Activated naive CD4-positive, alpha-beta T cell treated with anti-CD3 and anti-CD28 coated beads, Interleukin-2, amount 50 U/mL, for 16 hours (primary cell): Measurements from ENCODE around the gene TBC1D30.

Source experiments
- DNase-seq: peaks from one replicate; pipeline ENCODE4 v3.0.0-alpha.2; 2020

The TBC1D30 gene

DNA sequence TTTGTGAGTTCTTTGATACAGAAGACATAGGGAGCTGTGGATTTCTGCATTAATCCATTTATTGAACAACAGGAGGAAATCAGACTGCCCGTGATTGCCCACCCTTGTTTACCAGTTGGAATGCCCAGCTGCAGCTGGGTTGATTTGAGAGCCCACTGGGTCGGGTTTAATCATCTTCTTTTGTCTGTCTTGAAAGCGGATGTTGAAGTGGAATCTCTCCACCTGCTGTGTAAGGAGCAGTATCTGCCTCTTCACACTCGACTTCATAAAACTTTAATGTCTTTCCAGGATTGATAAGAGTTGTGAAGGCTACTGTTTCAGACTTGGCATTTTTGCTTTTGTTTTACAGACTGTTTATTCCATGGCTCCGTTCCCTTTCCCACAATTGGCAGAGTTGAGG is 39.9 kb downstream of the TBC1D30 start:
- DNase-seq = no peak

DNA sequence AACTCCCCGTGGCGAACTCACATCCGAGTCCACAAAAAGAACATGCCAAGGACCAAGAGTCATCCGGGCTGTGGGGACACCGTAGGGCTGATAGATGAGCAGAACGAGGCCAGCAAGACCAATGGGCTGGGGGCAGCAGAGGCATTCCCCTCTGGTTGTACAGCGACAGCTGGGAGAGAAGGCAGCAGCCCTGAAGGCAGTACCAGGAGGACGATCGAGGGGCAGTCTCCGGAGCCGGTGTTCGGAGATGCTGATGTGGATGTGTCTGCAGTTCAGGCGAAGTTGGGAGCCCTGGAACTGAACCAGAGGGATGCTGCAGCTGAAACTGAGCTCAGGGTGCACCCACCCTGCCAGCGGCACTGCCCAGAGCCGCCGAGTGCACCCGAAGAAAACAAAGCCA is 50.7 kb downstream of the TBC1D30 start:
- DNase-seq = no peak

DNA sequence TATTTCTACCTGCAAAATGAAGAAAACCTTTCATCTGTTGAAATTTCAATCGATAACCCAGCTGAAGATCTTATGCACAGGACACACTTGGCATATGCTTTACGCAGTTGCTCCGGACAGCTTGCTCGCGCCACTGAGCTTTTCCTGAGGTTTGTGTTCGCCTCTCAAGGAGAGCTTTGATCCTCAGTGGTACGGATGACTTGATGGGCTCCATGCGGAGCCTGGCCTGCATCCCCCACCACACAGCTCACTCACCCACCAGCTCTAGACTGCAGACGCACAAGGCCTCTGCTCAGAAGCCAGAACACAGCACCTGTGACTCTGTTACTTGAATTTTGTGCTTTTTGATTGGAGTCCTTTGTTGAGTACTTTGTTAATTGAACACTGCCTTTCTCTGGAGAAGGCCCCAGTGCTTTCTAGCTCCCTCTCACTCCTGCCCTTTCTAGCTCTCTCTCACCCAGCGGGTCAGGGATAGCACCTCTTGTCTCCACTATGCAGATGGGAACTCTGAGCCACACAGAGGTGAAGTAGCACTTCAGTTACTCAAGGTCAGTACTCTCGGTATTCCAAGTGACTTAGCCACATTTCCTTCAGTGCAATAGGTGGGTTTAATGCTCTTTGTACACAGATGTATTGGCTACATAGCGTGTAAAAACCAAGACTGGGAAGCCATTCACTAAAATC is 52.1 kb downstream of the TBC1D30 start:
- no peak for DNase-seq

DNA sequence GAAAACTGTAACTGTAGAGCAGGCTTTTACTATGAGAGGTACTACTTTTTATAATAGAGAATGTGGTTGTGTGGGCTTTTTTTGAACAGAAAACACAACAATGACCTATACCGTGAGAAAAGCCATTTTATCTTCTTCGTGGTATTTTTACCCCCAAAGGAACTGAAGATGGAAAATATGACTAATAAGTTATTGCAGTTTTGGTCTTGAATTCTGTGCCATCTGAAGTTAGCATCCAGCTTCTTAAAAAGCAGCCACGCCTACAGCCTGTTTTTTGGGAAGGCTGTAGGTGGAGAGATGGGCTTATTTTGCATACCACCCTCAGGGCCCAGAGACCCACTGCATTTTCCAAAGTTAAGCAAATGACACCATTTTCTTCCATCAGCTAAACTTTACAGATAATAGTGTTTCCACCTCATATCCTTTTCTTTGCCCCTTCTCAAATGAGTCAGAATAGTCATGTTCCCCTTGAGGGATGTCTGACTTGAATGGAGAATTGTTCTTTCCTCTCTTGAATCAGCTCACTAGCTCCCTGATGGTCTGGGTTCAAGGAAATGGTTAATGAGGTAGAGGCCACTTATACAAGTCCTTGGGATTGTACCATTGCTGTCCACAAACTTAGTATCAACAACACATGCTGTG is 53.0 kb downstream of the TBC1D30 start:
- no peak for DNase-seq

DNA sequence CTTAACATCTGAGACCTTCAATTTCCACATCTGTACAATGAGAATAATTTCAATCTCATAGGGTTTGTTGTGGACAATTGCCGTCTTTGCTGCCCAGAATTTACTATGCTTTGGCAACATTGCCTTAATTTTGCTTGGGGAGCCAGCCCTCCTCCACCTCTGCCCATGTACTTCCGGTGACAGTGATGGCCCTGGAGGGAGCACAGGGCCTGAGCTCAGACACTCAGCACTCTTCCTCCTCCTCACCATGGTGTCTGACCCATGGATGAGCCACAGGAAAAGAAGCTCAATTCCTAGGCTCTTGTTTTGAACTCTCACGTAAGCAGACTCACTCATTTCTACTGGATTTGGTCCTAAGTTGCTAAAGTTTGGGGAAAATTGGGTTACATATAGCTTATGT is 58.2 kb downstream of the TBC1D30 start:
- no peak for DNase-seq

DNA sequence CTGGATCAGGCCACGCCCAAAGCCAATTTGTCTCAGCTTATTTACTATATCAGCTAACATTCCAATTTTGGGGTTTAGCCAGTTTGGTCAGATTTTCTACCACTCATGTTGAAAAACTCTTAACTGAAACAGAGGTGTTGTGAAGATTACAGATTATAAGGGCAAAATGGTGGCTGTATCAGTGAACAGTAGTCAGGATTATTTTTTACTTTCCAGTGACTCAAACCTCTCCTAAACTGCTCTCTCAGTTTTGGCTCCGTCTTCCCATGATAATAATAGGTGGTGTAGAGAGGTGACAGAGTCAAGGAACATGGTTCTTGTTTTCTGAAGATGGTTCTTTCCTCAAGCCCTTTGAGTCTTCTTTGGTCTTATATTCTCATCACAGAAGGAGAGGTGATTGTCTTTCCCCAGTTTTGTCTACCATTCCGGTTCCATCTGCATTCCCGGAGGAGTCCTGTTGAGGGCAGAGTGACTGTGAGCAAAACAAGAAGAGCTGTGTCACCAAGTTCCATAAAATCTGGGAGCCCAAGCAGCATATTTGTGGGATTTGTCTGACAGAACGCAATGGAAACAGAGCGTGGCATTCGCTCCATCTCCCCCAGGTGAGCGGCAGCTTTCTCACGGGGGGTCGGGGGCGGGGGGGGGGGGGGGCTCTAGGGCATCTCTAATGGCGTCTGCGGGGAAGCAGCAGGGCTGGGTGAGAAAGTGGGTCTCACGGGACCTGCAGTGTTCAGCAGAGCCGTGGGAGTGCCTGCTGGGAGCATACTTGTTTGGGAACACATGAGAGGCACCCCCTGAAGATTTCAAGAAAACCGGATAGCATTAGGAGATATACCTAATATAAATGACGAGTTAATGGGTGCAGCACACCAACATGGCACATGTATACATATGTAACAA is 59.1 kb downstream of the TBC1D30 start:
- DNase-seq = no peak

DNA sequence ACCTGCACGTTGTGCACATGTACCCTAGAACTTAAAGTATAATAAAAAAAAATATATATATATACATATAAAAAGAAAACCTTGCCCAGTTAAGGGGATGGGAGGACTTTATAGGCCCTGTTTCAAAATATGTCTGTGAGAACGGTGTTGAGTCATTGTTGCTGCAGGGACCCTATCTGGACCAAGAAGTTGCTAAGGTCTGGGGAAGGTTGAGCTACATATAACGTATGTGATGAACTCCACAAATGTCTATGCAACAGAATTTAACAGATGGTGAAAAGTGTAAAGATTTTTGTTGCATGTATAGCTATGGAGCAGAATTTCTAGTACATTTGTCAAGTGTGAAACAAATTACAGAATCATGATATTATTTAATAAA is 59.7 kb downstream of the TBC1D30 start:
- no peak for DNase-seq

DNA sequence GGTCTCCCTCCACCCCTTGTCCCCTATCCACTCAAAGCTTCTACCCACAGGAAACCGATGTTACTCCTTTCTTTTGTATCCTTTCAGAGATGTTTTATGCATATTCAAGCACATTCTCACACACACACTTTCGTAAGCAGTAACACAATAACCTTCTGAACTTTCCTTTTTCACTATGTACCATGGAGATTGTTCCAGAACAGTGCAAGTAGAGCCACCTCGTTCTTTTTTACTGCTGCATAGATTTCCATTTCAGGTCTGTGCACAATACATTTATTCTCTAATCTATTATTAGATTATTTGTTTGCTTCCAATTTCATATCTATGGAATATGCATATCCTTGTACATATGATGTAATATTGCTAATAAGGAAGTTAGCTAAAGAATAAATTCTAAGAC is 60.3 kb downstream of the TBC1D30 start:
- no peak for DNase-seq

DNA sequence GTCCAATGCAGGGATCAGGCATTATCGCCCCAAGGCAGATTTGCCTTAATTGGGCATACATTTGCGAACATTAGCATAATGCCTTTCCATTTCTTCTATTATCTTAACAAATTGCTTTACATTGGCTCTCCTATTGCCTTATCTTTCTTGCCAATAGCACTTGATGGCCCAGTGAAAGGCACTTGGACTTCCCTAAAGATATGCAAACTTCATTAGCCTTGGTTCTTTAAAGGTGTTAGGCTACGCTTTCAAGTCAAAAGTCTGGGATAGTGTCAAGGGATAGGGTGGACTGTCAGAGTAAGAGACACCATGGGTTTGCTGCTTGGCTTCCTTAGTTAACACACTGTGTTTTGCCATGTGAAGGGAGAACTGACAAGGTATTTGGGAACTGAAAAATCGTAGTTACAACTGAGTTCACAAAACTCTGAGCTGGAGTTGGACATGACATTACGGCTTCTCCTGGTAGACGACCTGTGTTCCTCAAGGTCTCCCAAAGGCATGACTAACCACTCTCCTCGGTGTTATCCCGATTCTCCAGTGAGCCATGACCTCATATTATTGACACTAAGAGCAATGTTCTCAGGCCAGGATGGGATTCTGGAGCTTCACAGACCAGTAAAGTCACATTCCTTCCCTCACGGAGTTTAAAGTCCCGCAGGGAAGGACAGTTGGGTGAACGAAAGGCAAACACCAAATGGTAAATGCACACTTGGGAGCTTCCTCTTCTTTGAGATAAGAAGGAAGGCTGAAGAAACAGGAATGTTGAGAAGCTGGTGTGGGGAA is 65.2 kb downstream of the TBC1D30 start:
- no peak for DNase-seq

DNA sequence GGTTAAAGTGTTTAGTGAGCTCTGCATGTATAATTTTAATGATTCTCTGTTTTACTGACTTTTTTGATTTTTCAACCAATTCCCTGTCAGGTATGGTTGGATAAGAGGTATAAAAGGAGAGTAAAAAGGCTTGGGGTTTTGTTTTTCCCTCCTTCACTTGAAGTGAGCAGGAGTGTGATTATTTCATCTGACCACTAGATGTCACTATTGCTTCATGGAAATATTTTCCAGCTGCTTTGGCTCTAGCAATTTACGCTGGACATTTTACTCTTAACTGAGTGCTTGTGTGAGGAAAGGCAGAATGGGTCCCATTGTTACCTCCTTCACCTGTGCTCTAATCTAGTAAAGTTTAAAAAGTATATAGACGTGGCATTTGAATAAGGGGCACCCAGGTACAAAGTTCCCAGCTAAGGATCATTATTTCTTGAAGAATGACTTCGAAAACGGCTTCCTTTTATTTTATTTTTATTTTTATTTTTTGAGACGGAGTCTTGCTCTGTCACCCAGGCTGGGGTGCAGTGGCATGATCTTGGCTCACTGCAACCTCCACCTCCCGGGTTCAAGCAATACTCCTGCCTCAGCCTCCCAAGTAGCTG is 66.5 kb downstream of the TBC1D30 start:
- DNase-seq = no peak

DNA sequence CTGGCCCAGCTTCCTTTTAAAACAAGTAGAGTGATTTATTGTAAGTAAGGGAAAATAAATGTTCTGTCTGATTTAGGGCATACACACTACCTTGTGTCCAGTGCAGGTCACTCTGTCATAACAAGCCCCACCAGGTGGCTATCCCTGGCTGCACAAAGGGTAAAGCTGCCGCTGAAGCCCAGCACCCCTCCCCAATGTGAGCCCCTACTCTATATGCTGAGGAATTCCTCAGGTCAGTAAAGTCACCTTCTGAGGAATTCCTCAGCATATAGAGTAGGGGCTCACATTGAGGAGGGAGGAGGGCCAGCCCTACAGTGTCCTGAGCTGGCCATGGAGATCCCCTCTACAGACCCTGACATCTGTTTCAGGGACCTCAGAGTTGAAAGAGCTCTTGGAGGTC is 67.2 kb downstream of the TBC1D30 start:
- no peak for DNase-seq

DNA sequence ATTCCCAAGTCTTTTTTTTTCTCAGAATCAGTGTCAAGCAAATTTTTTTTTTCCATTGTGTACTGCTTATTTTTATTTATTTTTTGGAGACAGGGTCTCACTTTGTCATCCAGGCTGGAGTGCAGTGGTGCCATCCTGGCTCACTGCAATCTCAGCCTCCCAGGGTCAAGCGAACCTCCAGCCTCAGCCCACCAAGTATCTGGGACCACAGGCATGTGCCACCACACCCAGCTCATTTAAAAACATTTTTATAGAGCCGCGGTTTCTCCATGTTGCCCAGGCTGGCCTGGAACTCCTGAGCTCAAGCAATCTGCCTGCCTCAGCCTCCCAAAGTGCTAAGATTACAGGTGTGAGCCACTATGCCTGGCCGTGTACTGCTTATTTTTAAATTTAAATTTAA is 68.1 kb downstream of the TBC1D30 start:
- no peak for DNase-seq

DNA sequence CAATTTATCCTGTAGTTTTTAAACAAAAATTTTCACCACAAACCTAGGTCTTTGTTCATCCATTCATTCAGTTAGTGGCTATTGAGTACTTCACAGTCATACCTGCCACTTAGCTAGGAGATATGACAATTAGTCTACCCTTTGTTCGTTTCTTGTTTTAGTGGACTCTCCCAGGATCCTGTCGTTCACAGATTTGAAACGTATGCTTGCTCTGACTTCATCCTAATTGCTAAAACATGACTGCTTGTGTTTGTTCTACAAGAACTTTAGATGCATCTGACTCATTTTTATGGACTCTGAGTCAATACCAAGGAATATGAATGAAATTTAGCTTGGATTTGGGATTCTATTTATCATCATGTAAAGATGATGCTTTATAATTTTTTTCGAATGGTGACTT is 69.5 kb downstream of the TBC1D30 start:
- DNase-seq = no peak

DNA sequence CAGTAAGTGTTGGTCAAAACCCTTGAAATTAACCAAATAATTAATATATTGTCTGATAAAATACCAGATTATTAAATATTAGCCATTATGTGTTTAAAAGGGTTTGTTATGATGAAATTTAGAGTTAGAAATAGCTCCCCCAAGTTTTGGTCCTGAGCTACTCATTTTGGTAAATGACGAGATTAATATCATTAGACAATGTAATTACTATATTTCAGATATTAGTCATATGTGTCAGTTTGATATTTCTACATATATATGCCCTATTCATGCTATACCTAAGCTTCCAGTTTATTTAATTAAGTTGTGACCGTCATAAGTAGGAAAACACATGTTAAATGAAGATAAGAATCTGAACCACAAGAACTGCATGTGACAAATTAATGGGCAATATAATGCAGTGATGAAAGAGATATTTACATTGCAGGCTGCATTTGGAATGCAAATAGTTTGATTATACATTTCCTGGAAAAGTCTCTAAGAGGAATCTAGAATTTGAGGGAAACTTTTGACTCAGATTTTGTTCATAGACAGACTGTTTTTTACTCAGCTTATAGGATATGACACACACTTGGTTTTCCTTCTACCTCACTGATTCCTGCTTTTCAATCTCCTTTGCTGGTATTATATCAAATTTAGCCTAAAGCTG is 70.5 kb downstream of the TBC1D30 start:
- DNase-seq = no peak

DNA sequence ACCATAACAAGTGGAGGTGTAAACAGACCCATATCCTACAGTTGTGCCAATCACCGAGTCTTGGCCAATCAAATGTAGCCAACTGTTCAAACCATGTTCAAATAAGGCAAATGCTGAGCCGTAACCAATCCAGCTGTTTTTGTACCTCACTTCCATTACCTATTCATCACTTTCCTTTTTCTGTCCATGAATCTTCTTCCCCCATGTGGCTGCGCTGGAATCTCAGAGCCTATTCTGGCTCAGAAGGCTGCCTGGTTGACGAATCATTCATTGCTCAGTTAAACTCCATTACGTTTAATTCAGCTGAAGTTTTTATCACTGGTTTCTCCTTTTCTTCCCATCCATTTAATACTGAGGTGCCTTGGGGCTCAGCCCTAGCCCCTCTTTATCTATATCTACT is 71.1 kb downstream of the TBC1D30 start:
- DNase-seq = no peak

DNA sequence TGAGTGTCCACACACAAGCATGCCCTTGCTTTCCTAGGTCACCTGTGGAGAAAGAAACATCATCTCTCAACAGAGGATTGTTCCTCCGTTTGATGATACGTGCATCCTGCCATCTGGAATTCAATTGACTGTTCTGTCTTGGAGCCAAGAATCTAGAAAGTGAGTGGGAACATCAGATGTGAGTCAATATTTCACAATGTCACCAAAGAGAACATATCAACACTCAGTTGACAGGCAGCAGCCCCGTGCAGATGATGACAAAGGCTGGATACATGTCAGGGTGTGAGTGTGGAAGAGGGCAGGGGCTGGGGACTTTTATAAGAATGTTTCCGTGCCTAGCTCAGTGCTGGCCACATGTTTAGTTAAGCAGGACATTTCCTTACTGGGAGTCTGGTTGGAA is 76.1 kb downstream of the TBC1D30 start:
- no peak for DNase-seq

DNA sequence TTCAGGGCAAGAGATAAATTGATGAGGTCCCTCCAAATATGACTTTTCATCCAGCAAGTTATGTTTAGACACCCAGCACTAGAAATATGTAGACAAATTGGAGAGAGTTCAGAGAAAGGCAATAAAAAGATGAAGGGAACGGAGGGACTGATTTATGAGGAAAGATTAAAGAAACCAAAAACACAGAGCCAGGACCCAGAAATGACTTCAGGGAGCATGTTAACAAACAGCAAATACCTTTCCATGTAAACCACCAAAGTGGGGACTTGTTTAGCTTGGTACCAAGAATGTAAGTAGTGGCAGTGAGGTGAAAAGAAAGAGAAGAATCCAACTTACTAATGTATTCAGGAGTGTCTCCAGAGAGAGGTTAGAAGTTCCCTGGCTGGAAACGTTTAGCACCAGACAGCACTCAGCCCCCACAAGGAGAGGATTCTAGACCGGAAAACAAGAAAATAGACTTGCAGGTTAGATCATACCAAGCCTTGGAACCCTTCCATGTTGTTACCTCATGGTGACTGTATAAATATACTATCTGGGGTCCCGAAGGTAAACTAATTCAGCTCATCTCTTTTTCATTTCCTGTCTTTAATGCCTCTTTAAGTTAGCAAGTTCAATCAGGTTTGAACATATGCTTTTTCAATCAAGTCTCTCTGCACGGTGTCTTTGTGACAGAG is 79.2 kb downstream of the TBC1D30 start:
- no peak for DNase-seq

DNA sequence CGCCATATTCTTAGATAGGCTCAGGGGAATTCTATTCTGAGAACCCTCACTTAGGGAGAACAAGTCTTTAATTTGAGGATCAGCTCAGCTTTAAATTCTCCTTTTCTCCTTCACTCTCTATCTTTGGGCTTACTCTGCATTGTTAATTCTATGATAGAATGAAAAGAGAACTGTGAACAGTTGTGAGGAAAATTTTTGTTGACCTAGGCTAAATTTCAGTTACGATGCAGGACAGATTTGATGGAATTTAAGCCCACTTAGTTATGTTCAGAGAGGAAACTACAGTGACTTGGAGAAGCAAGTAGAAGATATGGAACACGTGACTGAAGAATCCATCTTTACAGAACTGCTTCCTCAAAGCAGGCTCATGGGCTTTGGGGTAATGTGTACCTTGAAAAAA is 82.7 kb downstream of the TBC1D30 start:
- no peak for DNase-seq

DNA sequence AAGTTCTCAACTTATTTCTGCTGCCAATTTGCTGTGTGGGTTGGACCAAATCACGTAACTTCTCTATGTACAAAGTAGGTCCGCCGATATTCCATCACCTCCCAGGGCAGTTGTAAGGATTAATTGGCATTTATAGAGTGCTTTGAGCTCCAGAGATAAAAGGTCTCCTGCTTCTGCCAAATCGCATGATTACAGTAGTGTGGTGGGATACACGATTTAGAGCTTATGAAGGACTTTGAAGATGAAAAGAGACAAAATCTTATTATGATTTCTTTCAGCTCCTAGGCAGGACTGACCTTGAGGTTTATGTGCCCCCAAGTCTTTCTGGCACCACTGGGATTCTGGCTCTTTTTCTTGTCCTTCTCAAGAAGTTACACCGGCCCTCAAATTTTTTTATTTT is 84.7 kb downstream of the TBC1D30 start:
- no peak for DNase-seq

DNA sequence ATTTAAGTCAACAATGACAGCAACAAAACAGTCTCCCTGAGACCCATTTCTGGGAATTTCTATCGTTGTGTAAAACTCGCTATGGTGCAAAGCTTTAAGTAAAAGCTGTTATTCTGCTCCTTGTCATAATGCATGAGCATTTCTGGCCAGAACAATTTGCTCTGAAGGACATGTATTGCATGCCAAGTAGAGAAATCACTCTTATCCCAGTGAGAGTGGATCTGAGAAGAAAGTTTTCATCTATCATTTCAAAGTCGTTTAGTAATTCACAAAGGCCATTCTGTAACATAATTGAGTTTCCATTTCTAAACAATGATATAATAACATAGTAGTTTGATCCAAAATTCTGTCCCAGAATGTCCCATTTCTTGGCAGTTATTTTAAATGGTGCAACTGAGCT is 86.6 kb downstream of the TBC1D30 start:
- no peak for DNase-seq

DNA sequence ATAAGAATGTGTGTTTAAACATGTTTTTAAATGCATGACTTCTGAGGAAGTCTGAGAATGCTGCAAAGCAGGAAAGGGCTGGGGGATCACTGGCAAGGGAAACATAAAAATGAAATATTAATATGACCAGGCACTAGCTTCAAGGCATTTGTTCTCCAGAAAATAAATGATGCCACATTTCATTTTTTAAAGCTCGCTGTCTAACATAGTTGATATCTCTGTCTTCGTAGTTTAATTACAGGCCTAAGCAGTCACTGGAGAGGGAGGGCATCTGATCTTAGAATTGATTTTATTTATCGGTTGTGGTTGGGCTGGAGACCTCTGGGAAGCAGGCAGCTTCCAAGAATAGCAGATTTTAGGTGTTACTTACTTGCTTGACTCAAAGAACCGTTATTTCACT is 87.5 kb downstream of the TBC1D30 start:
- no peak for DNase-seq
